Measurements from ENCODE around the gene SYT8.

DNA sequence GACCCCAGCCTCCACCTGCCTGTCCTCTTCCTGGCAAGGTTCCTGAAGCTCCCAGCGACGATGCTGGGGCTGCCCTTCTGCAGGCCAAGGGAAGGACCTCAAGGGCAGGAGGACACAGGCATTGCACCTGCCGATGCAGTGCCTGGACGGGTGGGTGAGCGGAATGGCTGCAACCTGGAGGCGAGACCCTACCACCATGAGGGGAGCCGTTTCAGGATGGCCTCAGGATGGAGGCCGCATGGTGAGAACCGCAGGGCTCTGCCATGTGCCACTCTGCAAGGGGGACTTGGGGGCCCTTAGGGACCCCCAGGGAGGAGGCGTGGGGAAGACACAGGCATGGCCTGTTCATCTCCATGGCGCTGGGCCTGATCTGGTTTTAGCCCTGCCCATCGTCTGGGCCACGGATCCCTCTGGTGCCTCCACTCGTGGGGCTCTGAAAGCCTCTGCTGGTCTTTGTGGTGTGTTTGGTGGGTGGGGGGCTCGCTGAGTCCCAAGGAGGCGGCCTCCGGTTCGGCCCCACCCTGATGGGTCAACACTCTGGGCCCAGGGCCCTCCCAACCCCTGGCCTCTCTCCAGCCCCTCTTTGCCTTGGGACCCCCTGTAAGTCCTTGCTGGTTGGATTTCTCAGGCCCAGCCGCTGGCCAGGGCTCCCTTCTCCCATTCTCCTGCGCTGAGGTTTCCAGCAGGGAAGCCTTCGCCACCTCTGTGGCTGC lies 16.8 kb downstream of the SYT8 start:
- no peak for TF ChIP-seq ZBTB17 (tag by site-specific recombination; IDR thresholded peaks at IDR 0.05)
- no peak for TF ChIP-seq ZNF473 (tag by site-specific recombination; IDR thresholded peaks at IDR 0.05)
- no peak for TF ChIP-seq ZBTB7A (tag by site-specific recombination; IDR thresholded peaks at IDR 0.05; ENCODE audit: low read depth)
- no peak for TF ChIP-seq TRIM28 (IDR thresholded peaks at IDR 0.05; ENCODE audit: borderline replicate concordance, low read length)
- TF ChIP-seq, protein P1, sequence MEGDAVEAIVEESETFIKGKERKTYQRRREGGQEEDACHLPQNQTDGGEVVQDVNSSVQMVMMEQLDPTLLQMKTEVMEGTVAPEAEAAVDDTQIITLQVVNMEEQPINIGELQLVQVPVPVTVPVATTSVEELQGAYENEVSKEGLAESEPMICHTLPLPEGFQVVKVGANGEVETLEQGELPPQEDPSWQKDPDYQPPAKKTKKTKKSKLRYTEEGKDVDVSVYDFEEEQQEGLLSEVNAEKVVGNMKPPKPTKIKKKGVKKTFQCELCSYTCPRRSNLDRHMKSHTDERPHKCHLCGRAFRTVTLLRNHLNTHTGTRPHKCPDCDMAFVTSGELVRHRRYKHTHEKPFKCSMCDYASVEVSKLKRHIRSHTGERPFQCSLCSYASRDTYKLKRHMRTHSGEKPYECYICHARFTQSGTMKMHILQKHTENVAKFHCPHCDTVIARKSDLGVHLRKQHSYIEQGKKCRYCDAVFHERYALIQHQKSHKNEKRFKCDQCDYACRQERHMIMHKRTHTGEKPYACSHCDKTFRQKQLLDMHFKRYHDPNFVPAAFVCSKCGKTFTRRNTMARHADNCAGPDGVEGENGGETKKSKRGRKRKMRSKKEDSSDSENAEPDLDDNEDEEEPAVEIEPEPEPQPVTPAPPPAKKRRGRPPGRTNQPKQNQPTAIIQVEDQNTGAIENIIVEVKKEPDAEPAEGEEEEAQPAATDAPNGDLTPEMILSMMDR (tag by site-specific recombination; IDR thresholded peaks at IDR 0.05) = no peak
- no peak for TF ChIP-seq ZNF350 (tag by site-specific recombination; IDR thresholded peaks at IDR 0.05)

Measured in HEK293 (cell line).